Tibial artery (tissue), 4 donors: ENCODE measurements around the gene PGR.

Experiments
- DNase-seq, 2 donors: peaks; one replicate each; pipeline ENCODE4 v3.0.0-alpha.2; 2019
- H3K27ac ChIP-seq, 2 donors: fragments of 200-600 bp; sonication (generic) in 1 of 2; 1 replicate in 1 of 2; 2 replicates in 1 of 2; pipeline ENCODE4 v1.5.1; 2018 to 2019; ENCODE audit warnings: mild to moderate bottlenecking in 1 of 2
- H3K27me3 ChIP-seq, 2 donors: fragments of 200-600 bp; sonication (generic) in 1 of 2; one replicate each; pipeline versions ENCODE4 v1.5.1 to v1.6.0; 2016 to 2019
- H3K36me3 ChIP-seq, 3 donors: fragments of 200-600 bp; sonication (generic) in 2 of 3; one replicate each; pipeline ENCODE4 v1.5.1; 2016 to 2019; ENCODE audit warnings: mild to moderate bottlenecking in 2 of 3
- H3K4me1 ChIP-seq, 4 donors: fragments of 200-600 bp; sonication (generic) in 2 of 4; 1 replicate in 3 of 4; 2 replicates in 1 of 4; pipeline ENCODE4 v1.5.1; 2016 to 2019
- H3K4me3 ChIP-seq, 2 donors: fragments of 200-600 bp; sonication (generic) in 1 of 2; 1 replicate in 1 of 2; 2 replicates in 1 of 2; pipeline ENCODE4 v1.5.1; 2018 to 2019; ENCODE audit warnings: mild to moderate bottlenecking in 2 of 2
- H3K9me3 ChIP-seq, 3 donors: fragments of 200-600 bp; sonication (generic) in 1 of 3; one replicate each; pipeline ENCODE4 v1.5.1; 2016 to 2019
- CTCF ChIP-seq, 2 experiments: fragments of 200-600 bp in 1 of 2; fragments of 450-650 bp in 1 of 2; IDR thresholded peaks; one replicate each; pipeline ENCODE4 v1.5.1; 2017 to 2019; ENCODE audit warnings: antibody characterized with exemption in 2 of 2, mild to moderate bottlenecking in 1 of 2, moderate library complexity in 1 of 2
- intact Hi-C: fragments of 100-400 bp; cut with DNase I; formaldehyde crosslinking; loops from one replicate; pipeline ENCODE4 v1.15.0; 2023; ENCODE audit warnings: low total_unique reads

Gene PGR

GRCh38 chr11:101100601-101101000 lies 29.0 kb downstream of the PGR start:
- H3K4me3 ChIP-seq: no peak overlapping the region
- no peaks in the 10 kb centered on the region for H3K9me3 ChIP-seq
- no peak for DNase-seq
- H3K27ac ChIP-seq: peak overlapping the region; percentile 60 to 61
- peaks cover 0 to 85% (median 20%) of the 10 kb centered on the region in 4 donors for H3K4me1 ChIP-seq
- H3K27me3 ChIP-seq: no peaks in the 10 kb centered on the region
- intact Hi-C loops: no loop called here
- TF ChIP-seq CTCF (IDR thresholded peaks at IDR 0.05): no peak
- no peaks in the 10 kb centered on the region for H3K36me3 ChIP-seq

GRCh38 chr11:101096036-101096704 lies 33.4 kb downstream of the PGR start:
- Histone ChIP-seq H3K27me3 (no peaks in the 10 kb centered on the region), H3K36me3 (no peaks in the 10 kb centered on the region), H3K9me3 (no peaks in the 10 kb centered on the region), H3K4me3 (no peak overlapping the region), H3K27ac (peak overlapping the region in 1 of 2 donors; percentile 41), H3K4me1 (peaks cover 0 to 70% (median 27%) of the 10 kb centered on the region in 4 donors)
- DNase-seq: no peak
- TF ChIP-seq CTCF (IDR thresholded peaks at IDR 0.05): no peak
- intact Hi-C loops: no loop called here

GRCh38 chr11:101091781-101092180 lies 37.8 kb downstream of the PGR start:
- Histone ChIP-seq H3K27ac (no peak overlapping the region), H3K9me3 (no peaks in the 10 kb centered on the region), H3K36me3 (peaks cover 0 to 18% (median 14%) of the 10 kb centered on the region in 3 donors), H3K27me3 (no peaks in the 10 kb centered on the region), H3K4me3 (no peak overlapping the region), H3K4me1 (peaks cover 0 to 37% (median 20%) of the 10 kb centered on the region in 4 donors)
- TF ChIP-seq CTCF (IDR thresholded peaks at IDR 0.05): no peak
- DNase-seq: no peak
- intact Hi-C loops: no loop called here

- no peak overlapping the region for H3K4me3 ChIP-seq
- H3K36me3 ChIP-seq: peaks cover 0 to 18% (median 14%) of the 10 kb centered on the region in 3 donors
- intact Hi-C loops: no loop called here
- H3K4me1 ChIP-seq: peaks cover 0 to 27% (median 13%) of the 10 kb centered on the region in 4 donors
- no peaks in the 10 kb centered on the region for H3K27me3 ChIP-seq
- no peak for TF ChIP-seq CTCF (IDR thresholded peaks at IDR 0.05)
- peak overlapping the region in 1 of 2 donors; percentile 28 for H3K27ac ChIP-seq
- no peaks in the 10 kb centered on the region for H3K9me3 ChIP-seq
- DNase-seq: no peak
These were observed 38.8 kb downstream of the PGR start for GRCh38 chr11:101090679-101091270.

GRCh38 chr11:101083335-101083734 lies 46.3 kb downstream of the PGR start:
- H3K27ac ChIP-seq: no peak overlapping the region
- peaks cover 0 to 14% (median 12%) of the 10 kb centered on the region in 3 donors for H3K9me3 ChIP-seq
- TF ChIP-seq CTCF (IDR thresholded peaks at IDR 0.05): no peak
- peaks cover 10 to 32% (median 16%) of the 10 kb centered on the region in 3 donors for H3K36me3 ChIP-seq
- peaks cover 0 to 23% (median 0%) of the 10 kb centered on the region in 4 donors for H3K4me1 ChIP-seq
- no peak overlapping the region for H3K4me3 ChIP-seq
- DNase-seq: no peak
- intact Hi-C loops: no loop called here
- H3K27me3 ChIP-seq: no peaks in the 10 kb centered on the region
